GM12874 (cell line): ENCODE results near the gene SLC25A15.

Experiments
- CTCF ChIP-seq: IDR thresholded peaks from 2 replicates; pipeline ENCODE4 v1.5.1; 2011; ENCODE audit warnings: low read depth, mild to moderate bottlenecking, control low read depth, low read length, moderate library complexity; ENCODE audit not compliant: insufficient read depth

The SLC25A15 gene

DNA sequence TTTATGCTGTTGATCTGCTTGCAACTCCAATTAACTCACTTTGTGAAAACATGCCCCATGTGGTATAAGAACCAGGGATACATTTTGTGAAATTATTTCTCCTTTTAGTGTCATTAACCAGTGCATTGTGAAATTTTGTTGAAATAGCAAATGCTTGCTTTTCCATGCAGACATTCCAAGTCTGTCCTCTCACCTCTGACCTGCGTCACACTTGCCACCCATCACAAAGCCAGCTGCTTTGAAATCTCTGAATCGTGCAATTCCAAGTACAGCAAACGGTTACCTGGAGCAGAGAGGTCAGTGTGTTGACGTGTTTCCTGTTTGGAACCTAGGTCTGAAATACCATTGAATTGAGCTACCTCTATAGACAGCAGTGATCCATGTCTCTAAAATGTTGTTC, 4.9 kb upstream of the SLC25A15 start:
- TF ChIP-seq CTCF = no peak

- TF ChIP-seq CTCF = no peak
Measured at GRCh38 chr13:40786568-40786996, 2.8 kb upstream of the SLC25A15 start.

GRCh38 chr13:40787062-40787461, 2.3 kb upstream of the SLC25A15 start:
- TF ChIP-seq CTCF = no peak

GRCh38 chr13:40790154-40790616, 774 bp downstream of the SLC25A15 start:
- TF ChIP-seq CTCF = no peak

DNA sequence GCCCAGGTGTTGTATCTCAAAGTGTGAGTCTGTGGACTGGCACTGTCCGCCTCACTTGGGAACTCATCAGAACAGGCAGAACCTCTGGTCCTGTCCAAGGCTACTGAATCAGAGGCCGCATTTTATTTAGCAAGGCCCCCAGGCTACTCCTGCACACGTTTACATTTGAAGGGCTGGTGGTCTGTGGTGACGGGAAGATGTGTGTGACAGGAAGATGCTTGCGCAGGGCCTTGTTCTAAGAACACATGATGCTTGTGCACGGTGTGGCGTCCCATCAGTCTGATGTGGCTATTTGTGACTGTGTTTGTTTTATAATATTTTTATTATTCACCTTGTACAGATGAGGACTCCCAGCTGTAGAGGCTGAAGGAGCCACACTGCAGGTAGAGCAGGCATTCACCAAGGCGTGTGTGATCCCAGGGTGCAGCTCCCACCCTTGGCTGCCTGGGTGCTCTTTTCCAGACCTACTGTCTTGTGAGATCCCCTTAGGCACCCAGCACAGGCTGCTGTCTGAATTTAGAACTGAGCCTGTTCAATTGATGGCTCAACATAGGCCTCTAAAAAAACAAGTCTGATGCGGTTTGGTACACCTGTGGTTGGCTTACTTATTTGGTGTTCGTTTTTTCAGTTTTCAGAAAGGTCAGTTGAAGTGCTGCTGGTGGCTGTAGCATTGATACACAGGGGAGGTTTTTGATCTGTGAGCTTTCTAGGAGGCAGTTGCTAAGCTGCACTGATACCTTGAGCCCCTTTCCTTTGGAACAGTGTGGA, 3.1 kb downstream of the SLC25A15 start:
- no peak for TF ChIP-seq CTCF

DNA sequence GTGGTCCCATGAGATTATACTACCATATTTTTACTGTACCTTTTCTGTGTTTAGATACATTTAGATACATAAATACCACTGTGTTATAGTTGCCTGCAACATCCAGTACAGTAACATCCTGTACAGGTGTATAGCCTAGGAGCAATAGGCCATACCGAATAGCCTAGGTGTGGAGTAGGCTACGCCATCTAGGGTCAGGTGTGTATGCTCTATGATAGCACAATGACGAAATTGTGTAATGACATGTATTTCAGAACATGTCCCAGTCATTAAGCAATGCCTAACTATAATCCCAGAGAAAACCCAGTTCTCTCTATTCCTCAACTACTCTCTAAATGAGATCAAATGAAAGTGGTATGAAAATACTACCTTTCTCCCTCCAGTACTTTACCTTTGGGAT, 3.9 kb downstream of the SLC25A15 start:
- TF ChIP-seq CTCF = no peak

- TF ChIP-seq CTCF = no peak
Measured at GRCh38 chr13:40794414-40795368, 5.3 kb downstream of the SLC25A15 start.
